Neuron (in vitro differentiated cells): ENCODE measurements around the gene SUSD6.
"Not testable (repeated sequence)": the region's sequence is repeated elsewhere in the genome, so short reads cannot be mapped to it uniquely, and the experiment has no call there.

Source experiments
- H2AFZ ChIP-seq: one replicate; pipeline ENCODE4 v1.6.1; 2013; ENCODE audit warnings: low read depth, mild to moderate bottlenecking, inconsistent platforms, low read length, moderate library complexity
- H3K27me3 ChIP-seq: one replicate; pipeline ENCODE4 v1.6.1; 2013; ENCODE audit warnings: low read length; ENCODE audit not compliant: insufficient read depth
- H3K36me3 ChIP-seq: one replicate; pipeline ENCODE4 v1.6.1; 2013; ENCODE audit warnings: low read length; ENCODE audit not compliant: insufficient read depth
- H3K4me1 ChIP-seq: one replicate; pipeline ENCODE4 v1.6.1; 2013; ENCODE audit warnings: low read length; ENCODE audit not compliant: insufficient read depth
- H3K4me3 ChIP-seq: 2 replicates; pipeline ENCODE4 v1.5.1; 2013; ENCODE audit warnings: mild to moderate bottlenecking, low read length, moderate library complexity
- H3K9me3 ChIP-seq: one replicate; pipeline ENCODE4 v1.6.1; 2013; ENCODE audit warnings: low read length

SUSD6 gene

GRCh38 chr14:69715725-69716477, 104.5 kb downstream of the SUSD6 start:
- peaks cover 3% of the 10 kb centered on the region for H3K36me3 ChIP-seq
- H3K27me3 ChIP-seq, result no peaks in the 10 kb centered on the region
- no peak overlapping the region for H3K4me3 ChIP-seq
- H2AFZ ChIP-seq, result no peak overlapping the region
- H3K4me1 ChIP-seq, result peaks cover 43% of the 10 kb centered on the region
- H3K9me3 ChIP-seq, result no peaks in the 10 kb centered on the region

- peaks cover 3% of the 10 kb centered on the region for H3K36me3 ChIP-seq
- peaks cover 38% of the 10 kb centered on the region for H3K4me1 ChIP-seq
- no peak overlapping the region for H3K4me3 ChIP-seq
- no peak overlapping the region for H2AFZ ChIP-seq
- H3K9me3 ChIP-seq, result no peaks in the 10 kb centered on the region
- no peaks in the 10 kb centered on the region for H3K27me3 ChIP-seq
These were observed 105.2 kb downstream of the SUSD6 start for GRCh38 chr14:69716478-69717187.

- H3K4me1 ChIP-seq, result peaks cover 18% of the 10 kb centered on the region
- not testable (repeated sequence) for H3K4me3 ChIP-seq, H3K9me3 ChIP-seq, H3K27me3 ChIP-seq, H2AFZ ChIP-seq, H3K36me3 ChIP-seq
These were observed 107.2 kb downstream of the SUSD6 start for GRCh38 chr14:69718614-69719013.

GRCh38 chr14:69719501-69719951, 108.1 kb downstream of the SUSD6 start:
- no peaks in the 10 kb centered on the region for H3K27me3 ChIP-seq
- H3K4me1 ChIP-seq, result peaks cover 9% of the 10 kb centered on the region
- H3K36me3 ChIP-seq, result no peaks in the 10 kb centered on the region
- no peak overlapping the region for H3K4me3 ChIP-seq
- no peaks in the 10 kb centered on the region for H3K9me3 ChIP-seq
- no peak overlapping the region for H2AFZ ChIP-seq

GRCh38 chr14:69720912-69721311, 109.5 kb downstream of the SUSD6 start:
- Histone ChIP-seq H2AFZ (no peak overlapping the region), H3K4me3 (no peak overlapping the region), H3K36me3 (no peaks in the 10 kb centered on the region), H3K4me1 (peaks cover 6% of the 10 kb centered on the region), H3K9me3 (no peaks in the 10 kb centered on the region), H3K27me3 (no peaks in the 10 kb centered on the region)

GRCh38 chr14:69726761-69727511, 115.5 kb downstream of the SUSD6 start:
- Histone ChIP-seq H3K27me3 (no peaks in the 10 kb centered on the region), H3K9me3 (no peaks in the 10 kb centered on the region), H3K4me3 (no peak overlapping the region), H3K4me1 (no peaks in the 10 kb centered on the region), H3K36me3 (no peaks in the 10 kb centered on the region), H2AFZ (peak overlapping the region; percentile 66)

GRCh38 chr14:69727860-69728259, 116.5 kb downstream of the SUSD6 start:
- Histone ChIP-seq H3K27me3 (no peaks in the 10 kb centered on the region), H3K9me3 (no peaks in the 10 kb centered on the region), H3K4me1 (no peaks in the 10 kb centered on the region), H2AFZ (no peak overlapping the region), H3K36me3 (no peaks in the 10 kb centered on the region), H3K4me3 (no peak overlapping the region)

- not testable (repeated sequence) for H3K9me3 ChIP-seq, H3K36me3 ChIP-seq, H3K27me3 ChIP-seq, H3K4me1 ChIP-seq, H3K4me3 ChIP-seq, H2AFZ ChIP-seq
These were observed 120.7 kb downstream of the SUSD6 start for GRCh38 chr14:69731919-69732598.

- not testable (repeated sequence) for H3K4me3 ChIP-seq, H3K4me1 ChIP-seq, H2AFZ ChIP-seq, H3K9me3 ChIP-seq, H3K27me3 ChIP-seq, H3K36me3 ChIP-seq
These were observed 125.0 kb downstream of the SUSD6 start for GRCh38 chr14:69736405-69736804.

GRCh38 chr14:69741055-69741454, 129.7 kb downstream of the SUSD6 start:
- Histone ChIP-seq H3K4me1 (no peaks in the 10 kb centered on the region), H3K9me3 (no peaks in the 10 kb centered on the region), H3K36me3 (no peaks in the 10 kb centered on the region), H2AFZ (no peak overlapping the region), H3K4me3 (no peak overlapping the region), H3K27me3 (no peaks in the 10 kb centered on the region)

GRCh38 chr14:69749956-69750355, 138.6 kb downstream of the SUSD6 start:
- Histone ChIP-seq H3K4me1 (no peaks in the 10 kb centered on the region), H3K27me3 (no peaks in the 10 kb centered on the region), H3K9me3 (no peaks in the 10 kb centered on the region), H3K36me3 (no peaks in the 10 kb centered on the region), H2AFZ (no peak overlapping the region), H3K4me3 (no peak overlapping the region)

- no peaks in the 10 kb centered on the region for H3K9me3 ChIP-seq
- H3K36me3 ChIP-seq, result no peaks in the 10 kb centered on the region
- H3K27me3 ChIP-seq, result no peaks in the 10 kb centered on the region
- H3K4me3 ChIP-seq, result no peak overlapping the region
- H3K4me1 ChIP-seq, result no peaks in the 10 kb centered on the region
- no peak overlapping the region for H2AFZ ChIP-seq
These were observed 139.1 kb downstream of the SUSD6 start for GRCh38 chr14:69750495-69750894.

GRCh38 chr14:69752773-69753172, 141.4 kb downstream of the SUSD6 start:
- Histone ChIP-seq H2AFZ (no peak overlapping the region), H3K4me1 (no peaks in the 10 kb centered on the region), H3K9me3 (no peaks in the 10 kb centered on the region), H3K36me3 (no peaks in the 10 kb centered on the region), H3K4me3 (no peak overlapping the region), H3K27me3 (no peaks in the 10 kb centered on the region)
